ENCODE measurements around the gene ZNRD2. TPM values are rescaled to one million over a fixed set of nuclear protein-coding genes. Genes with fewer than 3 reads are reported as not detected.

ZNRD2 gene
- polyA plus RNA-seq, 1 donor = 61.4 TPM

DNA sequence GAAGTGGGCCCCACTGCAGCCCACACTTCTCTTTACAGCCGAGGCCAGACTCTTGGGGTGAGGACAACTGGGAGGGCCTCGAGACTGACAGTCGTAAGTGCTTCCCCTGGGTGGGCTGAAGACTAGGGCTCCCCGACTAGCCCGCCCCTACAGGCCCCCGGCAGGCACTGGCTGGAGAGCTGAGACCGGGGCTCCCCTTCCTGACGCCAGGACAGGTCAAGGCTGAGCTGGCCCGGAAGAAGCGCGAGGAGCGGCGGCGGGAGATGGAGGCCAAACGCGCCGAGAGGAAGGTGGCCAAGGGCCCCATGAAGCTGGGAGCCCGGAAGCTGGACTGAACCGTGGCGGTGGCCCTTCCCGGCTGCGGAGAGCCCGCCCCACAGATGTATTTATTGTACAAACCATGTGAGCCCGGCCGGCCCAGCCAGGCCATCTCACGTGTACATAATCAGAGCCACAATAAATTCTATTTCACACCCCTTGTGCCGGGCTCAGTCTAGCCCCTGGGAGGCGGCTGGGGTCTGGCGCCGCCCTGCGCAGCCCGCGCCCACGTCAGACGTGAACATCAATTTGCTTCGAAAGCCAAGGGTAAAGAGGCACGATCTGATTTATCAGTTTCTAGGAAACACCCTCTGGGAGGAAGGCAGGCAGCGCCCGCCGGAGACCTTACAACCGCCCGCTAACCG lies 31.9 kb upstream of the ZNRD2 start:
- DNase-seq = no peak

DNA sequence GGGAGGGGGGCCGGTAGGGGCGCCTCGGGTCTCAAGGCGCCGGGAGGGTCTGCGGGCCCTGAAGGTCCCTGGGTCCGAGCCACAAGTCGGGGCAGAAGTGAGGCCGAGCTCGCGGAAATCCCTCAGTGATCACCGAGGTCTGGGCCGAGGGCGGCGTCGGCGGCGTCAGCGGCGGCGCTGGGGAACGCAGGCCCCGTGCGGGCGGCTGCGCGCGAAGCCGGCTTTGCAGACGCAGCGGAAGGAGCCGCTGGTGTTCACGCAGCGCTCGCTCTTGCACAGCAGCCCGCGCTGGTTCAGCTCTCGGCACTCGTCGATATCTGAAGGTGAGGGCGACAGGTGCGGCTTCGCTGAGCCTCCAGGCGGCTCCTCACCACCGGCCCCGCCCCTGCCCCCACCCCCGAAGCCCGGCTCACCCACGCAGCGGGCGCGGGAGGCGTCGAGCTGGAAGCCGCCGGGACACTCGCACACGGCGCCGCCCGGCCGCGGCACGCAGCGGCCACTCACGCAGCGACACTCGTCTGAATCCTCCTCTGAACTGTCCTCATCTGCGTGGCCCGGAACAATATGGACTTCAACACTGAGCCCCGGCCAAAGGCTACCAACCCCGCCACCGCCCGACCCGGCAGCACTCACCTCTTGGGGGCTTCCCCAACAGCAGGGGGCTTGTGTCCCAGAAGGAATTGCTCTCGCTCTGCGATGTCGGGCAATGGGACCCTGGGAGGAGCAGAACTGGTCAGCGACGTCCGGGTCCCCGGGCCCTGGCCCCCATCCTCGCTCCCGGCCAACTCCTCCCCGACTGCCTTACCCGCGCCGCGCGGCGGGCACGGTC lies 31.1 kb upstream of the ZNRD2 start:
- DNase-seq = no peak

GRCh38 chr11:65539744-65540289 lies 30.5 kb upstream of the ZNRD2 start:
- DNase-seq = no peak

DNA sequence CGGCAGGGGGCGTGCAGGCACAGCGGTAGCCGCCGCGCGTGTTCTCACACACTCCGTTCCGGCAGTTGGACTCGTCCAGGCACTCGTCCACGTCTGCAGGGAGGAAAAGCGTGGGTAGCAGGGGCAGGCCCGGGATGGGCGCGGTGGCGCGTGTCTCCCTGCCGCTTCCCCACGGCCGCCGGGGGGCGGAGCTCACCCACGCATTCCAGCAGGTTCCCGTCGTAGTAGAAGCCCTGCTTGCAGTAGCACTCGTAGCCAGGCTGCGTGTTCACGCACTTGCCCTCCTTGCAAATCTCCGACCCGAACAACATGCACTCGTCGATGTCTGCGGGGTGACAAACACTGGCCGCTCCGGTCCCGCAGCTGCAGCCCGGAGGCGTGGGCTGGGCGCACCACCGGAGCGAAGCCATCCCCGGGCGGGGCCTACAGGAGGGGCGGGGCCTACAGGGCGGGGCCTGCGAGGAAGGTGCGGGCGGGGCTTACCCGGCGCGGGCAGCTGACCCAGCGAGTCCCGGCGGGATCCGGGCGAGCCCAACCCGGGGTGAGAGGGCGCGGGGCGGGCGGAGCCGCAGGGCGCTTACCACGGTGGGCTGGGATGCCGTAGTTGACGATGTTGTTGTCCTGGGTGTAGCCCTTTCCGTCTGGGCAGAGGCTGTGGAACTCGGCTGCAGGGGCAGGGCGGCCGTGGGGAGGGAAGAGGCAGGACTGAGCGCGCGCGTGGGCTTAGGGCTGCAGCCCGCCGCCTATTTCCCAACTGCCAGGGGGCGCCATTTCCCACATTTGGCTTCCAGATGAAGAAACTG lies 29.8 kb upstream of the ZNRD2 start:
- peak; percentile 88 for DNase-seq

- no peak for DNase-seq
These were observed 28.9 kb upstream of the ZNRD2 start for GRCh38 chr11:65541093-65541982.

- DNase-seq = no peak
These were observed 27.4 kb upstream of the ZNRD2 start for GRCh38 chr11:65542738-65543390.

DNA sequence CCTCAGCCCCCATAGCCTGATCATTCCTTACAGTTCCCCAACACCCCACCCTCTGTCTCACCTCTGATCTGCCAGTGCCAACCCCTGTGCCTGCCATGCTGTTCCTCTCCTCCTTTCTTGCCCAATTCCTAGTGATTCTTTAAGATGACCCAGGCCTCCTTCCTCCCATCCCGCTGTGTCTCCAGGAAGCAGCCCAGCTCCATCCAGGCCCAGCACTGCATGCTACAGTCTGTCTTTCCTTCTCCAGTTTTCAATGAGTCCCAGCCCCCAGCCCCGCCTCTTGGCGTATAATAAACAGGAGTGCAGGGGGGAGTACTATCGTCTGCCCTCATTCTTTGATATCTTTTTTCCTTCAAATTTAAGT lies 24.4 kb upstream of the ZNRD2 start:
- no peak for DNase-seq

DNA sequence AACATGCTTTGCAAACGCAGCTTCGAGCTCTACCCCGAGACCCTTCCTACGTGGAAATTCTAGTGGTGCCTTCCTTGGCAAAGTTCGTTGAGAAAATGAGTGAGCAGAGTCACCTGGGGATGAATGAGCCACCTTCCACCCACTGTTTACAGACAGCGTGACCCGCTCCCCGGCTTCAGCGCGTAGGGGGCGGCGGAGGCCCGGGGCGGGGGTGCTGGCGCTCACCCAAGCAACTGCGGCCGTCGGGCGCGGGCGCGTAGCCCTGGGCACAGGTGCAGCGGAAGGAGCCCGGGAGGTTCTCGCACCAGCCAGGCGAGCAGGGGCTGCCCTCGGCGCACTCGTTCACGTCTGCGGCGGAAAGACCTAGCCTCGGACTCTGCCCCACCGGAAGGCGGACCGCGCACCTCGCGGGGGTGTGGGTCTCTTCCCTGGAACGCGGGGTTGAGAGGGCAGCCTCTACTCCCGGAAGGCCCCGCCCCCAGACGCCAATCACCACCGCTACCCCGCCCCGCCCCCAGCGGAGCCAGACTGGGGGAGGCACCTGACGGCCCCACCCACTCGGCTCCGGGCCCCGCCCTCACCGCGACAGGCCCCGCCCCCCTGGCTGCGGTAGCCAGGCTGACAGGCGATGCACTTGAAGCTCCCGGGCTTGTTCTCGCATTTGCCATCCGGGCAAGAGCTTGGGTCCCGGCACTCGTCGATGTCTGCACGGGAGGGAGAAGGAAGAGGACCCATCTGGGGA lies 23.9 kb upstream of the ZNRD2 start:
- no peak for DNase-seq

DNA sequence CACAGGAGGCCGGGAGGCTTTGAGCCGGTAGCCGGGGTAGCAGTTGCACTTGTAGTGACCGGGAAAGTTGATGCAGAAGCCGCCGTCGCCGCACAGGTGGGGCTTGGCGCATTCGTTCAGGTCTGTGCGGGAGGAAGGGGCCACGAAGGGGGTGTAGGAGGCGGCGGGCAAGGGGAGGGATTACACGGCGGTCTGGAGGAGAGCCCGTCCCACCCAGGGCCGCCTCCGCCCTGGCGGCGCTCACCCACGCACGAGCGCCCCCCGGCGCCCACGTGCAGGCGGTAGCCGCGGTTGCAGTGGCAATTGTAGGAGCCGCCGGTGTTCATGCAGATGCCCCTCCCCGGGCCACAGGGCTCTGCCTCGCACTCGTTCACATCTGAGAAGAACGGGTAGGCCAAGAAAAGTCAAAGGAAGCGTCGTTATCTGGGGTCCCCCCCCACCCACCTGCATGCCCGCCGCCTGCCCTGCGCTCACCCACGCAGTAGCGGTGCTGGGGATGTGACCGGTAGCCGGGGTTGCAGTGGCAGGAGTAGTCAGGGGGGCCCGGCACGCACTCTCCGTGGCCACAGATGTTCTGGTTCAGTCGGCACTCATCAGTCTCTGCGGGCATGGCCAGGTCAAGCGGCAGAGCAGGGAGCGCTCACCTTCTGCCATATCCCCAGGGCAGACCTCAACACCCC lies 22.7 kb upstream of the ZNRD2 start:
- DNase-seq = no peak

- DNase-seq = no peak
These were observed 21.9 kb upstream of the ZNRD2 start for GRCh38 chr11:65548395-65548794.

- DNase-seq = no peak
These were observed 21.2 kb upstream of the ZNRD2 start for GRCh38 chr11:65549096-65549495.

DNA sequence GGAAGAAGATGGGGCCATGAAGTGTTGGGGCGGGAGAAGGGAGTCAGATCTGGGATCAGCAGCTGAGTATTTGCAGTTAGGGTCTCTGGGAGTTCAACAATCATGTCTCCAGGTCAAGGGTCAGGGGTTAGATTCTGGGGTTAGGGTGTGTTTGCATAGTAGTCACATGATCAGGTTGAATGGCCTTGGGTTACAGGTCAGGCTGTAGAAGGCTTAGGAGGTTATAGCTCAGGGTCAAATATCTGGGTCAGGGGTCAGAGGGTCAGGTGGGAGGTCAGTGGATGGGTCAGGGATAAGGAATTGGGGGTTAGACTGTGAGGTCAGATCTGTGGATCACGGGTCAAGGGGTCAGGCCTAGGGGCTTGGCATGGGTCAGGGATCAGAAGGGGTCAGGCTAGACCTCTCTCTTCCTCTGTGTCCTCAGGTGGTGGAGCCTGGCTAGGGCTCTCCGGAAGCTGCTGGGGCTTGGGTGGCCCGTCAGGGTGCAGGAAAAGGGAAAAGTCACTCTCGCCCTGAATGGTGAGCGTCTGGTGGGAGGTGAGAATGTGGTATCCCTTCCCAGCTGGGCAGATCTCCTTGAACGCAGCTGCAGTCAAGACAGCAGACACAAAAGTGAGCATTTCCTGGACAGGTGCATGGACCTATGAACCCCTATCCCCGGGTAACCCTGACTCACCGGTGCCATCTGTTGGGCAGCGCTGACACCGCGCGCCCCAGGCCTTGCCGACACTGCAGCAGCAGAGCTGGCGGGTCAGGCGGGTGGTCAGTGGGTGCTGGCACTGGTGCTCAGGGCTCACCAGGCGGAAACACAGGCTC lies 18.5 kb upstream of the ZNRD2 start:
- no peak for DNase-seq

DNA sequence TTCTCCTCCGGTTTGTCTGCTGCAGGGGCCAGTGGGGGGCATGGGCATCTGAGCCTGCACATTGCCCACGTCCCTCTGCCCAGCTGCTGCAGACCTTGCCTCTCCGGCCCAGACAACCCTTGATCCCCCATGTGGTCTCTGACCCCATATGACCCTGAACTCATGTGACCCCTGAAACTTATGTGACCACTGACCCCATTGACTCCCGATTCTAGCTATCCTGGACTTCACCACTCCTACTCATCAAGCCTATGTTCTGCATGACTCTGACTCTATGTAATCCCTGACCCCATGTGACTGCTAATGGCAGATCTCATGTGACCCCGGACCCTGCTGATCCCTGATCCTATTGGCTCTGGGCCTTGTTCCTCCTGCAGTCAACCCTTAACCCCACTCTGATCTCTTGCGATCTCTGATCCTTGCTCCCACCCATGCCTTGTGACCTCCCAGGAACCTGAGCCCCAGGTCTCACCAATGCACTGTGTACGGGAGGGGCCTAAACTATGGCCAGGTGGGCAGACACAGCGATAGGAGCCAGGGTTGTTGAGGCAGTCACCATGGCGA lies 17.8 kb upstream of the ZNRD2 start:
- DNase-seq = no peak

- no peak for DNase-seq
These were observed 16.8 kb upstream of the ZNRD2 start for GRCh38 chr11:65553301-65554001.

- DNase-seq = no peak
These were observed 16.0 kb upstream of the ZNRD2 start for GRCh38 chr11:65554057-65554818.

- DNase-seq = no peak
These were observed 15.3 kb upstream of the ZNRD2 start for GRCh38 chr11:65554842-65555430.

DNA sequence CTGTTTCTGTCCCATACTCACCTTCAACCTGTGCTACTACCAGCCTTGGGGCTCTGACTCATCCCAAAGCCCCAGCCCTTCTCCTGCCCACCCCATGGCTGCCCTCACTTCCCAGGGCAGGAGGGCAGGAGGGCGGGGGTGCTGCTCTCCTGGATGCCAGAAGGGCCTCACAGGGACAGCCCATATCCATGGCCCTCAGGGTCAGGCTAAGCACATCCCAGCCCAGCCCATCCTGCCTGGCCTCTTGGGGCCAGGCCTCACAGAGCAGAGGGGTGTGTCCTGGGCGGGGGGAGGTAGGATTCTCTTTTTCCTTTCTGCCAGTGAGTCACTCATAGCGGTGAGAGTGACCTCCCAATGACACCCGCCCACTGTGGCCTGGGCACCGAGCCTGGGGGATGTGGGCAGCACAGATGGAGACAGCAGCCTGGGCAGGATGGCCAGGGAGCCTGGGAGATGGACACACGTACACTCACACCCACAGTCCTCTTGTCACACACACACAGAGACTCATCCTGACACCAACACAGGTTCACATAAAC lies 14.5 kb upstream of the ZNRD2 start:
- DNase-seq = no peak

Measured in hindlimb muscle (tissue), 1 donor.